IMR-90 (cell line): ENCODE data around the gene SLC16A5.

Experiments
- CTCF ChIP-seq: conservative IDR thresholded peaks from 2 replicates; pipeline ENCODE4 v1.5.1; 2012; ENCODE audit warnings: mild to moderate bottlenecking, low read depth, low read length, improper control_type of control experiment
- RAD21 ChIP-seq: IDR thresholded peaks from 2 replicates; pipeline ENCODE4 v1.6.1; 2012; ENCODE audit warnings: low read length, improper control_type of control experiment
- RCOR1 ChIP-seq: IDR thresholded peaks from 2 replicates; pipeline ENCODE4 v1.6.1; 2012; ENCODE audit warnings: mild to moderate bottlenecking, low read length, improper control_type of control experiment; ENCODE audit not compliant: insufficient replicate concordance

GRCh38 chr17:75067856-75068255 is 19.9 kb upstream of the SLC16A5 start:
- TF ChIP-seq CTCF (no peak), RAD21 (no peak), RCOR1 (no peak)
